ENCODE measurements around the gene FAM169A. TPM values are rescaled to one million over a fixed set of nuclear protein-coding genes. Genes with fewer than 3 reads are reported as not detected.
"Not testable (repeated sequence)": the region's sequence is repeated elsewhere in the genome, so short reads cannot be mapped to it uniquely, and the experiment has no call there.

The FAM169A gene
- total RNA-seq, 2 donors from 2014 or later, result 4.2 to 5.0 TPM

GRCh38 chr5:74798977-74799911, 66.9 kb downstream of the FAM169A start:
- no peaks in the 10 kb centered on the region for H3K9me3 ChIP-seq
- TF ChIP-seq CTCF (IDR thresholded peaks at IDR 0.05), result no peak
- H3K36me3 ChIP-seq, result no peaks in the 10 kb centered on the region
- no peak for DNase-seq (ENCODE audit: low spot score)
- H3K4me1 ChIP-seq, result no peaks in the 10 kb centered on the region
- no peak overlapping the region for H3K27ac ChIP-seq
- H3K27me3 ChIP-seq, result no peaks in the 10 kb centered on the region
- no peak overlapping the region for H3K4me3 ChIP-seq

GRCh38 chr5:74791669-74792068, 74.5 kb downstream of the FAM169A start:
- not testable (repeated sequence) for H3K4me1 ChIP-seq; DNase-seq (ENCODE audit: low spot score); H3K36me3 ChIP-seq; H3K27me3 ChIP-seq; H3K4me3 ChIP-seq; H3K27ac ChIP-seq; H3K9me3 ChIP-seq

- H3K9me3 ChIP-seq, result no peaks in the 10 kb centered on the region
- H3K27ac ChIP-seq, result no peak overlapping the region
- DNase-seq (ENCODE audit: low spot score), result no peak
- H3K4me1 ChIP-seq, result no peaks in the 10 kb centered on the region
- H3K36me3 ChIP-seq, result no peaks in the 10 kb centered on the region
- TF ChIP-seq CTCF (IDR thresholded peaks at IDR 0.05), result no peak
- H3K4me3 ChIP-seq, result no peak overlapping the region
- H3K27me3 ChIP-seq, result no peaks in the 10 kb centered on the region
These were observed 78.8 kb downstream of the FAM169A start for GRCh38 chr5:74787424-74787823.

GRCh38 chr5:74786851-74787250, 79.3 kb downstream of the FAM169A start:
- no peak for DNase-seq (ENCODE audit: low spot score)
- H3K36me3 ChIP-seq, result no peaks in the 10 kb centered on the region
- H3K4me1 ChIP-seq, result no peaks in the 10 kb centered on the region
- no peaks in the 10 kb centered on the region for H3K9me3 ChIP-seq
- no peaks in the 10 kb centered on the region for H3K27me3 ChIP-seq
- H3K4me3 ChIP-seq, result no peak overlapping the region
- H3K27ac ChIP-seq, result no peak overlapping the region
- no peak for TF ChIP-seq CTCF (IDR thresholded peaks at IDR 0.05)

GRCh38 chr5:74778609-74779008, 87.6 kb downstream of the FAM169A start:
- Histone ChIP-seq H3K27ac (no peak overlapping the region), H3K27me3 (no peaks in the 10 kb centered on the region), H3K9me3 (no peaks in the 10 kb centered on the region), H3K4me3 (no peak overlapping the region), H3K4me1 (no peaks in the 10 kb centered on the region), H3K36me3 (peaks cover 35% of the 10 kb centered on the region)
- DNase-seq (ENCODE audit: low spot score), result no peak
- no peak for TF ChIP-seq CTCF (IDR thresholded peaks at IDR 0.05)

GRCh38 chr5:74772359-74772758, 93.8 kb downstream of the FAM169A start:
- no peak for DNase-seq (ENCODE audit: low spot score)
- H3K4me1 ChIP-seq, result peaks cover 0 to 12% of the 10 kb centered on the region in 2 donors
- H3K27me3 ChIP-seq, result no peaks in the 10 kb centered on the region
- no peaks in the 10 kb centered on the region for H3K9me3 ChIP-seq
- H3K36me3 ChIP-seq, result peaks cover 62% of the 10 kb centered on the region
- no peak overlapping the region for H3K4me3 ChIP-seq
- no peak overlapping the region for H3K27ac ChIP-seq
- no peak for TF ChIP-seq CTCF (IDR thresholded peaks at IDR 0.05)

Measured in right atrium auricular region (tissue), 2 donors.